Measurements from ENCODE around the gene TBCD.

TBCD gene

GRCh38 chr17:82909322-82909904 is 157.5 kb downstream of the TBCD start:
- DNase-seq: no peak

- no peak for DNase-seq
Measured at GRCh38 chr17:82910041-82910481, 158.2 kb downstream of the TBCD start.

DNA sequence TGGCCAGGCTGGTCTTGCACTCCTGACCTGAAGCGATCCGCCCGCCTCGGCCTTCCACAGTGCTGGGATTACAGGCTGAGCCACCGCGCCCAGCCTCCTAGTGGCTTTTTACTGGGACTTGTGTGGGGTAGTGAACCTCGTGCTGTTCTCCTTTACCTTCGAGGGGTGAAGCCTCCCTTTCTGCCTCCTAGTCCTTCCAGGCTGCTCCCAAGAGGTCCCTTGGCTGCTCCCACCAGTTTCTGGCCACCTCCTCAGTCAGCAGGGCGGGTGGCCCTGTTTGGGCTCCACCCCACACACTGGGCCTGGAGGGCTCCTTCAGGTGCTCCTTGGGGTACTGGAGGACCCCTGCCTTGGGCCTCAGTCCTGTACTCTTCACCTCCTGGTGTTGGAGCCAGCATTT is 158.9 kb downstream of the TBCD start:
- DNase-seq: no peak

DNA sequence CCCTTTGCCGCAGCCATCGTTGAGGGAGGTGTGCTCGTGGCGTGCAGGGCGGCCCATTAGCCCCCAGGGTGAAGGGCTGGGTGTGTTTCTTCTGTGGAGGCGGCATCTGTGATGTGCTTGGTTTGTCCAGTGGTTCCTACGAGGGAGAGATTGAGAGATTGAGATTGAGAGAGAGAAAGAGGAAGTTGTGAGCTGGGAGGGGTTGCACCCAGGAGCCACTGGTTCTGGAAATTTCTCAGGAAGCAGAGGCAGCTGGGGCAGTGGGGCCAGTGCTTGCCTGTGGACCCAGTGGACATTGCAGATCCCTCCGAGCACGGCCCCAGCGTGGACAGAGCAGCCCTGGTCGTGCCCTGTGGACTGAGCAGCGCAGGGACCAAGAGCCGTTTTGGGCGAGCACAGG is 160.0 kb downstream of the TBCD start:
- DNase-seq: no peak

- DNase-seq: no peak
Measured at GRCh38 chr17:82912484-82913089, 160.7 kb downstream of the TBCD start.

DNA sequence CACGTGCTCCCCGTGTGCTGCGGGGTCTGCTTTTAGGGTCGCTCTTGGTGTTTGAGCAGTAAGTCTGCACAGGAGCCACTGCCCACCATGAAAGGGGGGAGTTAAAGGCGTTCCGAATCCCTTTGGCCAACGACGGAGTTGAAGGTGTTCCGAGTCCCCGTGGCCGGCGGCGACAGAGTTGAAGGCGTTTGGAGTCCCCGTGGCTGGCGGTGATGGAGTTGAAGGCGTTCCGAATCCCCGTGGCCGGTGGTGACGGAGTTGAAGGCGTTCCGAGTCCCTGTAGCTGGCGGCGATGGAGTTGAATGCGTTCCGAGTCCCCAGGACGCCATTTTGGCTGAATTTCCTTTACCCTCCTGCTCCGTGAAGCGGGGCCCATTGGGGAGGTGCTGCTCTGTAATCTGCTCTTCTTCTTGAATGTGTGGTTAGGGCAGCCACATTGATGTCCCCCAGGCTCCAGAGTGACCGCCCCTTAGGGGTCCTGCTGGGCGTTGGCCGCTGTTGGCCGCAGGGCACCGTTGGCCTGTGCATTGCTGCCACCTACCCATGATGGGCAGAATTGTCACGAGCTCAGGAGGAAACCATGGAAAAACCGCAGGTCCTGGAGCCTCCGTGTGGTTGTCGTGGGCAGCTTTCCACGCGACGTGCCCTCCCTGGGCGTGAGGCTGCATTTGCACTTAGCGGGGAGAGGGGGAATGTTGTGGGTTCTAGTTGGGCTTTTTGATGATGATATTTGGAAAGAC is 161.6 kb downstream of the TBCD start:
- no peak for DNase-seq

GRCh38 chr17:82914375-82914774 is 162.5 kb downstream of the TBCD start:
- DNase-seq: no peak

DNA sequence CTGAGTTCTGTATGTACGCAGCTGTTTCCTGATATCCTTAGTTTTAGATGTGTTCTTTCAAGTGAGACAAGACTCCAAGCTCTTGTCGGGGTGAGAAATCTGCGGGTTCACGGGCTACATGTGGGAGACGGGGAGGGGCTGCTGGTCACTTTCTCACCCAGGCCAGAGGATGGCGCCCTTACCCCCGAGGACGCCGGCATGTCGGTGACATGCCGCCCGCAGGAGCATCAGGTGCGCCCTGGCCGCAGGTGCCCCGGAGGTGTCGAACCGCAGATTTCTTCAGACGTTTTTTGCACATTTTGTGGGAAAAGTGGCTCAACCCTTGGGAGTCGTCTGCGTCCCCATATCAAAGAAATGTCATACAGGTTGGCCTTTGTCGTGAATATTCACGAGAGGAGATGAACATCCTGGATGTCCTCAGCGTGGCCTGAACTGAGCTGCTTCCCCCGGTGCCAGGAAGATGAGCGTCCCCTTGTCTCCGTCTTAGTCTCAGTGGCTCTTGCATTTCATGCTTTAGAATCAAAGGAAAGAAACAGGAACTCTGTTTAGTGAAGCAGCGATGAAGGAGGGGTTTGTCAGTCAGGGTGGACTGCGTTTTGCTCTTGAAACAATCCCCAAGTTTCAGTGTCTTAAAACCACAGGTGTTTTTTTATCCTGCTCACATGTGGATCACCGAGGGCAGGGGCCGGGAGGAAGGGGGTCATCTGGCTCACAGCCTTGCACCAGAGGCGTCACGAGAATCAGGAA is 163.3 kb downstream of the TBCD start:
- DNase-seq: no peak

DNA sequence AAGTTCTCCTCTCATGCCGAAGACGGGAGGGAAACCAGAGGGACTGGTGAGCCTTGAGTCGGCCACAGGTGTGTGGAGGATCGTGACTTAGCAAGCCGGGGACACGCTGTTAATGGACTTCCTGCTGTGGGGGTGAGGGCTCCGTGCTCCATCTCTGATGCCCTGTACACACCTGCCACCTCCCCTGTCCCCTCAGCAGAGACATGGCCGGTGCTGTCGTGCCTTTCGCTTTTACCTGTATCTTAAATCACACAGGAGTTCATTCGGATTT is 163.8 kb downstream of the TBCD start:
- no peak for DNase-seq

GRCh38 chr17:82917699-82918345 is 166.0 kb downstream of the TBCD start:
- no peak for DNase-seq

- DNase-seq: no peak
Measured at GRCh38 chr17:82918508-82918907, 166.6 kb downstream of the TBCD start.

DNA sequence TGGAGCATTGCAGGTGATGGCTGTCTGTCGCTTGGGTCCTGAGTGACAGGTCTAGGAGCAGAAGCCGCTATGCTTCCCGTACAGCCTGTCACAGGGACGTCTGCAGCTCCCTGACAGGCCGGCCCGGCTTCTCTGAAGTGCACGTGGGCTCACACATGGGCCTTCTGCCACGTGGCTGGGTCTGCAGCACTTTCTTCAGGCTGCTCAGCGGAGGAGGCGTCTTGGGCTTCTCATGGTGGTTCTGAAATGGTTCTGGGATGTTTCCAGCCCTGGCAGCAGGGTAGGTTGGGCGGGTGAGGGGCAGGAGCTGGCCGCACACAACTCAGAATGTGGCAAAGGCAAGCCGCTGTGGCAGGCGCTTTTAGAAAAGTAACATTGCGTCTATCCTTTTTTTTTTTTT is 168.3 kb downstream of the TBCD start:
- no peak for DNase-seq

DNA sequence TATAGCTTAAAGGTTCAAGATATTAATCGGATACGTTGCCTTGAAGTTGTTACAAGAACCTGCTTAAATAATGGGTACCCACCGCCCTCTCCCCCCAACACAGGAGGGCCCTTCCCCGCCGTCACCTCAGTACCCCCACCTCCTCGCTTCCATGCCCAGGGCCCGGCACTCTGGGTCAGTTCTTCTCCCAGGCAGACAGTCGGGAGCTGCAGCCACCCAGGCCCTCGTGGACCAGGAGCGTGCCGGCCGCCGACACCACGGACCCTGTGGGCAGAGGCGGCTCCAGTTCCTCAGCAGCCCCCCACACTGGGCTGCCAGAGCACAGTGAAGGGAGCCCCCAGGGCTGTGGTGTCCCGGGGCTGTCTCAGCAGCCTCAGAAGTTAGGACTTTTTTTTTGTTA is 168.8 kb downstream of the TBCD start:
- no peak for DNase-seq

GRCh38 chr17:82921426-82921825 is 169.6 kb downstream of the TBCD start:
- no peak for DNase-seq

DNA sequence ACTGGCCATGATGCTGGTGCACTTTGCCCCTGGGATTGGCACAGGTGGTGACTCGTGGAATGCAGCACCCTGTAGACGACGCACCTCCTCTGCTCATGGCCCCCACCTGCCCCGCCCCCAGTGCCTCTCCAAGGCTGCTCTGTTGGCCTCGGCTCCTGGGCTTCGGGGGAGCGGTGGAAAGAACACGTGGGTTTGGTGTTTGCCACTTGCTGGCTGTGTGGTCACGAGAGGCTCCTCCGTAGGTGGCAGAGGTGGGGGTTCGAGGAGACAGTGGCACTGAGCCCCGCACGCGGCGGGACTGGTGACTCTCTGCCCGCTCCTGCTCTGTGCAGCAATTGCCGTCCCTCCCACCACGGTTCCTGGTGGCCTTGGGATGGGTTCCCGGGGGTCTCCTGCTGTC is 170.8 kb downstream of the TBCD start:
- DNase-seq: no peak

GRCh38 chr17:82923366-82924113 is 171.7 kb downstream of the TBCD start:
- no peak for DNase-seq

GRCh38 chr17:82924214-82924613 is 172.3 kb downstream of the TBCD start:
- no peak for DNase-seq

DNA sequence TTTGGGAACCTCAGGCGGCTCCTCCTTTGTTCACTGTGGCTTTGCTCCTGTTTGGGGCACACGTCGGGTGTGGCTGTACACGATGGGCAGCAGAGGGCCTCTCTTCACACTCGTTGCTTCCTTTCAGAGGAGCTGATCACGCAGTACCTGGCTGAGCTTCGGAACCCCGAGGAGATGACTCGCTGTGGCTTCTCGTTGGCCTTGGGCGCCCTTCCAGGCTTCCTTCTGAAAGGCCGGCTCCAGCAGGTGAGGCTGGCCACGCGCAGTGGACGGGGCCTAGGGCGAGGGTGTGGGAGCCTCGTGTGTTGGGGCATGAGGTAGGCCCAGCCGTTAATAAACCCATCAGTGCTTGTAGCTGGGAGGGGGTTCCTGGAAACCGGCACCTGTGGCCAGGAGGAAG is 172.9 kb downstream of the TBCD start:
- no peak for DNase-seq

DNA sequence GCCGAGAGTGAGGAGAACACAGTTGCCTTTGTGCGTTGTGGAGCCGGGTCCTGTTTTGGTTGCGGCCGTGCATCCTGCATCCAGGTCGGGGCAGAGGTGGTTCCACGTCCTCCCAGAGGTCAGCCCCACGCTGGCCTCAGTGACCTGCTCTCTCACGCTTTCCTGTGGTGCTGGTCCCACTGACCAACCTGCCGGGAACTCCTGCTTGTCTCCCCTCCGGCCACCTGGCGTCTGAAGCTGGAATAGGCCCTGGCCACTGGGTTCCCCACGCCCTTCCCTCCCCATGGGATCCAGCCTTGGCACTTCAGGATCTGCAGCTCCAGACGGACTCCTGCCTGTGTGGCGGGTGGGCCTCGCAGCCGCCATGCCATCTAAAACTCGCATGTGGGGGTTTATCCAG is 173.5 kb downstream of the TBCD start:
- DNase-seq: no peak

DNA sequence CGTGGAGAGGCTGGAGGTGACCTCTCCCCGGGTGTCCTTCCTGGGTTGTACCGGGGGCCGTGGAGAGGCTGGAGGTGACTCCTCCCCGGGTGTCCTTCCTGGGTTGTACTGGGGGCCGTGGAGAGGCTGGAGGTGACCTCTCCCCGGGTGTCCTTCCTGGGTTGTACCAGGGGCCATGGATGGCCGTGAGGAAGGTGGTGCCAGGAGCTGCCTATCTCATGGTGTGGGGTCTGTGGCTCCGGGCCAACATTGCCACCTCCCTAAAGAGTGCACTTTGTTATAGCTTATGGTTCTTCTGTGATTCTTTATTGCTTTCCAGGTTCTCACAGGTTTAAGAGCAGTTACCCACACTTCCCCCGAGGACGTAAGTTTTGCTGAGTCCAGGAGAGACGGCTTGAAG is 174.2 kb downstream of the TBCD start:
- no peak for DNase-seq

DNA sequence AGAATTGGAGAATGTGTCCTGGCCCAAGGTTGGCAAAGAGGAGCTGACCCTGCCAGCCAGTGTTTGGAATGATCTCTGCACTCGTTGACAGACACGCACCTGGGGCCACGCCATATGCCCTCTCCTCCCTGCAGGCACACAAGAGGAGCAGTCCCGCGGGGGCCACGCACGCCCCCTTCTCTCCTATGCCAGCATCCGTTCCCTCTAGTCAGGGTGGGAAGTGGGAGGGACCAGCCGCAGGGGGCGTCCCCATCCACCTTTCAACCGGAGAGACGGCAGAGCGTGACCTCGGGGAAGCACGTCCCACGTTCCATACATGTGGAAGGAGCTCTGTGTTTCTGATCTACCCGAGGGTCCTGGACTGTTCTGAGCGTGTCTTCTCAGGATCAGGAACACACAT is 174.9 kb downstream of the TBCD start:
- no peak for DNase-seq

- DNase-seq: no peak
Measured at GRCh38 chr17:82927311-82927660, 175.4 kb downstream of the TBCD start.
